ENCODE results near the gene GNL2. TPM values are rescaled to one million over a fixed set of nuclear protein-coding genes. Genes with fewer than 3 reads are reported as not detected.
"Not testable (repeated sequence)": the region's sequence is repeated elsewhere in the genome, so short reads cannot be mapped to it uniquely, and the experiment has no call there.

Gene GNL2
- polyA plus RNA-seq, 1 donor (not counting 4 experiments of a cell fraction or from before 2014, with no cell fraction given): 81.0 TPM

- Histone ChIP-seq H2AFZ (ENCODE audit: control insufficient read depth, low read length) (no peak overlapping the region), H3K9me3 (ENCODE audit: control insufficient read depth, low read depth, low read length) (no peaks in the 10 kb centered on the region), H3K27ac (ENCODE audit: control insufficient read depth, insufficient read depth, low read length) (no peak overlapping the region), H3K4me2 (ENCODE audit: control insufficient read depth, extremely low read depth, insufficient read depth, low read depth, low read length) (no peak overlapping the region), H3K4me3 (ENCODE audit: control insufficient read depth in 2 of 3, extremely low read depth in 1 of 3, insufficient read depth in 2 of 3, low read depth in 1 of 3, low read length in 3 of 3) (no peak overlapping the region), H3K4me1 (ENCODE audit: control insufficient read depth, extremely low read depth, insufficient read depth, low read length) (peaks cover 8% of the 10 kb centered on the region), H3K9me1 (ENCODE audit: control insufficient read depth, extremely low read depth, insufficient read depth, low read length) (no peaks in the 10 kb centered on the region), H3K9ac (ENCODE audit: control insufficient read depth, extremely low read depth, insufficient read depth, low read length) (no peak overlapping the region), H3K27me3 (ENCODE audit: control insufficient read depth, extremely low read depth, insufficient read depth, low read length) (no peaks in the 10 kb centered on the region), H3K79me2 (ENCODE audit: control insufficient read depth, insufficient read depth, low read length) (no peaks in the 10 kb centered on the region), H3K36me3 (ENCODE audit: control insufficient read depth in 2 of 2, extremely low read depth in 1 of 2, insufficient read depth in 2 of 2, low read length in 2 of 2) (peaks cover 3 to 9% of the 10 kb centered on the region in 2 experiments), H4K20me1 (ENCODE audit: control insufficient read depth, extremely low read depth, insufficient read depth, low read length) (no peaks in the 10 kb centered on the region)
- DNase-seq (ENCODE audit: low read depth, low spot score): no peak
- dilution Hi-C loops (cut with MboI; ENCODE audit: extremely low pct_ligation_motif_present, low sequenced_read_pairs): no loop called here
- FAIRE-seq: no peak
- TF ChIP-seq CTCF (optimal IDR thresholded peaks at IDR 0.05 in 1 of 3, IDR thresholded peaks at IDR 0.05 in 1 of 3, conservative IDR thresholded peaks at IDR 0.05 in 1 of 3; ENCODE audit: extremely low read depth in 1 of 3, insufficient read depth in 2 of 3, low read length in 3 of 3): no peak
Observed at GRCh38 chr1:37560401-37561132, 35.2 kb downstream of the GNL2 start.

- H2AFZ ChIP-seq (ENCODE audit: control insufficient read depth, low read length); H3K9me3 ChIP-seq (ENCODE audit: control insufficient read depth, low read depth, low read length); FAIRE-seq; DNase-seq (ENCODE audit: low read depth, low spot score); H3K27me3 ChIP-seq (ENCODE audit: control insufficient read depth, extremely low read depth, insufficient read depth, low read length); H3K4me1 ChIP-seq (ENCODE audit: control insufficient read depth, extremely low read depth, insufficient read depth, low read length); dilution Hi-C loops (cut with MboI; ENCODE audit: extremely low pct_ligation_motif_present, low sequenced_read_pairs); H3K36me3 ChIP-seq (ENCODE audit: control insufficient read depth in 2 of 2, extremely low read depth in 1 of 2, insufficient read depth in 2 of 2, low read length in 2 of 2); H3K9ac ChIP-seq (ENCODE audit: control insufficient read depth, extremely low read depth, insufficient read depth, low read length); H3K79me2 ChIP-seq (ENCODE audit: control insufficient read depth, insufficient read depth, low read length); H4K20me1 ChIP-seq (ENCODE audit: control insufficient read depth, extremely low read depth, insufficient read depth, low read length); H3K9me1 ChIP-seq (ENCODE audit: control insufficient read depth, extremely low read depth, insufficient read depth, low read length); H3K27ac ChIP-seq (ENCODE audit: control insufficient read depth, insufficient read depth, low read length); H3K4me2 ChIP-seq (ENCODE audit: control insufficient read depth, extremely low read depth, insufficient read depth, low read depth, low read length); H3K4me3 ChIP-seq (ENCODE audit: control insufficient read depth in 2 of 3, extremely low read depth in 1 of 3, insufficient read depth in 2 of 3, low read depth in 1 of 3, low read length in 3 of 3): not testable (repeated sequence)
Observed at GRCh38 chr1:37559957-37560379, 35.8 kb downstream of the GNL2 start.

- dilution Hi-C loops (cut with MboI; ENCODE audit: extremely low pct_ligation_motif_present, low sequenced_read_pairs): no loop called here
- no peak for FAIRE-seq
- TF ChIP-seq CTCF (optimal IDR thresholded peaks at IDR 0.05 in 1 of 3, IDR thresholded peaks at IDR 0.05 in 1 of 3, conservative IDR thresholded peaks at IDR 0.05 in 1 of 3; ENCODE audit: extremely low read depth in 1 of 3, insufficient read depth in 2 of 3, low read length in 3 of 3) (no peak), EZH2 (IDR thresholded peaks at IDR 0.05; ENCODE audit: low read length) (no peak)
Observed at GRCh38 chr1:37559080-37559479, 36.7 kb downstream of the GNL2 start.

More at GRCh38 chr1:37559080-37559479, 36.7 kb downstream of the GNL2 start:
- H2AFZ ChIP-seq (ENCODE audit: control insufficient read depth, low read length): no peak overlapping the region
- H3K27ac ChIP-seq (ENCODE audit: control insufficient read depth, insufficient read depth, low read length): no peak overlapping the region
- H3K4me1 ChIP-seq (ENCODE audit: control insufficient read depth, extremely low read depth, insufficient read depth, low read length): peaks cover 8% of the 10 kb centered on the region
- no peak overlapping the region for H3K9ac ChIP-seq (ENCODE audit: control insufficient read depth, extremely low read depth, insufficient read depth, low read length)
- H3K4me3 ChIP-seq (ENCODE audit: control insufficient read depth in 2 of 3, extremely low read depth in 1 of 3, insufficient read depth in 2 of 3, low read depth in 1 of 3, low read length in 3 of 3): no peak overlapping the region
- H3K9me3 ChIP-seq (ENCODE audit: control insufficient read depth, low read depth, low read length): no peaks in the 10 kb centered on the region
- no peaks in the 10 kb centered on the region for H3K36me3 ChIP-seq (ENCODE audit: control insufficient read depth in 2 of 2, extremely low read depth in 1 of 2, insufficient read depth in 2 of 2, low read length in 2 of 2)
- DNase-seq (ENCODE audit: low read depth, low spot score): no peak
- no peaks in the 10 kb centered on the region for H3K27me3 ChIP-seq (ENCODE audit: control insufficient read depth, extremely low read depth, insufficient read depth, low read length)
- H4K20me1 ChIP-seq (ENCODE audit: control insufficient read depth, extremely low read depth, insufficient read depth, low read length): no peaks in the 10 kb centered on the region
- no peak overlapping the region for H3K4me2 ChIP-seq (ENCODE audit: control insufficient read depth, extremely low read depth, insufficient read depth, low read depth, low read length)
- H3K9me1 ChIP-seq (ENCODE audit: control insufficient read depth, extremely low read depth, insufficient read depth, low read length): no peaks in the 10 kb centered on the region
- peaks cover under 1% of the 10 kb centered on the region for H3K79me2 ChIP-seq (ENCODE audit: control insufficient read depth, insufficient read depth, low read length)
